Vagina (tissue), 2 donors: ENCODE data around the gene MORN3.
"Not testable (repeated sequence)": the region's sequence is repeated elsewhere in the genome, so short reads cannot be mapped to it uniquely, and the experiment has no call there.

ENCODE experiments used
- CTCF ChIP-seq, 3 experiments: fragments of 450-650 bp in 2 of 3; fragments of 200-600 bp in 1 of 3; sonication (generic) in 1 of 3; IDR thresholded peaks; one replicate each; pipeline ENCODE4 v1.5.1; 2017 to 2019; ENCODE audit warnings: antibody characterized with exemption in 3 of 3, mild to moderate bottlenecking in 2 of 3, moderate library complexity in 2 of 3
- POLR2A ChIP-seq, 2 donors: fragments of 450-650 bp; IDR thresholded peaks; one replicate each; pipeline ENCODE4 v1.6.1; 2017; ENCODE audit warnings: antibody characterized with exemption in 2 of 2, mild to moderate bottlenecking in 2 of 2, moderate library complexity in 2 of 2
- POLR2AphosphoS5 ChIP-seq, 2 donors: sonication (generic); formaldehyde crosslinking; IDR thresholded peaks; one replicate each; pipeline ENCODE4 v1.9.0; 2017; ENCODE audit warnings: antibody characterized with exemption in 2 of 2, mild to moderate bottlenecking in 2 of 2, low read depth in 1 of 2; ENCODE audit not compliant: insufficient read depth in 1 of 2

GRCh38 chr12:121692744-121693143, 23.3 kb upstream of the MORN3 start:
- TF ChIP-seq CTCF (IDR thresholded peaks at IDR 0.05); POLR2A (IDR thresholded peaks at IDR 0.05); POLR2AphosphoS5 (IDR thresholded peaks at IDR 0.05; ENCODE audit: insufficient read depth in 1 of 2, low read depth in 1 of 2): not testable (repeated sequence)
